ENCODE results near the gene IDI1. TPM values are rescaled to one million over a fixed set of nuclear protein-coding genes. Genes with fewer than 3 reads are reported as not detected.
A peak's percentile ranks its signal among the peaks of the same experiment; 100 is the strongest.

Gene IDI1
- total and polyA plus RNA-seq, 2 of the 13 experiments (the other 11 are each of a cell fraction or from before 2014, with no cell fraction given) = 44.4 to 145 TPM

- no peak for TF ChIP-seq FOXK2 (IDR thresholded peaks at IDR 0.05)
- TF ChIP-seq PAX8 (CRISPR knock-in tag; IDR thresholded peaks at IDR 0.05; ENCODE audit: borderline replicate concordance) = no peak
- TF ChIP-seq, protein P1, sequence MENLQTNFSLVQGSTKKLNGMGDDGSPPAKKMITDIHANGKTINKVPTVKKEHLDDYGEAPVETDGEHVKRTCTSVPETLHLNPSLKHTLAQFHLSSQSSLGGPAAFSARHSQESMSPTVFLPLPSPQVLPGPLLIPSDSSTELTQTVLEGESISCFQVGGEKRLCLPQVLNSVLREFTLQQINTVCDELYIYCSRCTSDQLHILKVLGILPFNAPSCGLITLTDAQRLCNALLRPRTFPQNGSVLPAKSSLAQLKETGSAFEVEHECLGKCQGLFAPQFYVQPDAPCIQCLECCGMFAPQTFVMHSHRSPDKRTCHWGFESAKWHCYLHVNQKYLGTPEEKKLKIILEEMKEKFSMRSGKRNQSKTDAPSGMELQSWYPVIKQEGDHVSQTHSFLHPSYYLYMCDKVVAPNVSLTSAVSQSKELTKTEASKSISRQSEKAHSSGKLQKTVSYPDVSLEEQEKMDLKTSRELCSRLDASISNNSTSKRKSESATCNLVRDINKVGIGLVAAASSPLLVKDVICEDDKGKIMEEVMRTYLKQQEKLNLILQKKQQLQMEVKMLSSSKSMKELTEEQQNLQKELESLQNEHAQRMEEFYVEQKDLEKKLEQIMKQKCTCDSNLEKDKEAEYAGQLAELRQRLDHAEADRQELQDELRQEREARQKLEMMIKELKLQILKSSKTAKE (CRISPR knock-in tag; IDR thresholded peaks at IDR 0.05; ENCODE audit: borderline replicate concordance) = no peak
- no peak; the same call in 1 of the 2 replicates for TF ChIP-seq FOXP4 (CRISPR knock-in tag; IDR thresholded peaks at IDR 0.05)
- 0 out of 2 replicates have a peak, but pooled peaks have one; percentile 3 for TF ChIP-seq ZNF234 (CRISPR knock-in tag; conservative IDR thresholded peaks at IDR 0.05)
- TF ChIP-seq ZNF761 (CRISPR knock-in tag; conservative IDR thresholded peaks at IDR 0.05) = no peak
- TF ChIP-seq ZNF772 (CRISPR knock-in tag; IDR thresholded peaks at IDR 0.05) = no peak
- no peak for TF ChIP-seq ZNF7 (CRISPR knock-in tag; IDR thresholded peaks at IDR 0.05)
- TF ChIP-seq, protein P2, sequence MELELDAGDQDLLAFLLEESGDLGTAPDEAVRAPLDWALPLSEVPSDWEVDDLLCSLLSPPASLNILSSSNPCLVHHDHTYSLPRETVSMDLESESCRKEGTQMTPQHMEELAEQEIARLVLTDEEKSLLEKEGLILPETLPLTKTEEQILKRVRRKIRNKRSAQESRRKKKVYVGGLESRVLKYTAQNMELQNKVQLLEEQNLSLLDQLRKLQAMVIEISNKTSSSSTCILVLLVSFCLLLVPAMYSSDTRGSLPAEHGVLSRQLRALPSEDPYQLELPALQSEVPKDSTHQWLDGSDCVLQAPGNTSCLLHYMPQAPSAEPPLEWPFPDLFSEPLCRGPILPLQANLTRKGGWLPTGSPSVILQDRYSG (CRISPR knock-in tag; IDR thresholded peaks at IDR 0.05) = peak; percentile 12; the same call in 1 of the 2 replicates
- TF ChIP-seq NAIF1 (CRISPR knock-in tag; IDR thresholded peaks at IDR 0.05; ENCODE audit: borderline replicate concordance) = no peak
- TF ChIP-seq ZBTB1 (CRISPR knock-in tag; IDR thresholded peaks at IDR 0.05; ENCODE audit: borderline replicate concordance) = no peak
- TF ChIP-seq, protein P3, sequence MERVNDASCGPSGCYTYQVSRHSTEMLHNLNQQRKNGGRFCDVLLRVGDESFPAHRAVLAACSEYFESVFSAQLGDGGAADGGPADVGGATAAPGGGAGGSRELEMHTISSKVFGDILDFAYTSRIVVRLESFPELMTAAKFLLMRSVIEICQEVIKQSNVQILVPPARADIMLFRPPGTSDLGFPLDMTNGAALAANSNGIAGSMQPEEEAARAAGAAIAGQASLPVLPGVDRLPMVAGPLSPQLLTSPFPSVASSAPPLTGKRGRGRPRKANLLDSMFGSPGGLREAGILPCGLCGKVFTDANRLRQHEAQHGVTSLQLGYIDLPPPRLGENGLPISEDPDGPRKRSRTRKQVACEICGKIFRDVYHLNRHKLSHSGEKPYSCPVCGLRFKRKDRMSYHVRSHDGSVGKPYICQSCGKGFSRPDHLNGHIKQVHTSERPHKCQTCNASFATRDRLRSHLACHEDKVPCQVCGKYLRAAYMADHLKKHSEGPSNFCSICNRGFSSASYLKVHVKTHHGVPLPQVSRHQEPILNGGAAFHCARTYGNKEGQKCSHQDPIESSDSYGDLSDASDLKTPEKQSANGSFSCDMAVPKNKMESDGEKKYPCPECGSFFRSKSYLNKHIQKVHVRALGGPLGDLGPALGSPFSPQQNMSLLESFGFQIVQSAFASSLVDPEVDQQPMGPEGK (CRISPR knock-in tag; IDR thresholded peaks at IDR 0.05) = no peak
- TF ChIP-seq, protein P4, sequence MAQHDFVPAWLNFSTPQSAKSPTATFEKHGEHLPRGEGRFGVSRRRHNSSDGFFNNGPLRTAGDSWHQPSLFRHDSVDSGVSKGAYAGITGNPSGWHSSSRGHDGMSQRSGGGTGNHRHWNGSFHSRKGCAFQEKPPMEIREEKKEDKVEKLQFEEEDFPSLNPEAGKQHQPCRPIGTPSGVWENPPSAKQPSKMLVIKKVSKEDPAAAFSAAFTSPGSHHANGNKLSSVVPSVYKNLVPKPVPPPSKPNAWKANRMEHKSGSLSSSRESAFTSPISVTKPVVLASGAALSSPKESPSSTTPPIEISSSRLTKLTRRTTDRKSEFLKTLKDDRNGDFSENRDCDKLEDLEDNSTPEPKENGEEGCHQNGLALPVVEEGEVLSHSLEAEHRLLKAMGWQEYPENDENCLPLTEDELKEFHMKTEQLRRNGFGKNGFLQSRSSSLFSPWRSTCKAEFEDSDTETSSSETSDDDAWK (CRISPR knock-in tag; IDR thresholded peaks at IDR 0.05) = no peak
- TF ChIP-seq ZSCAN12 (CRISPR knock-in tag; IDR thresholded peaks at IDR 0.05) = no peak
- TF ChIP-seq, protein P5, sequence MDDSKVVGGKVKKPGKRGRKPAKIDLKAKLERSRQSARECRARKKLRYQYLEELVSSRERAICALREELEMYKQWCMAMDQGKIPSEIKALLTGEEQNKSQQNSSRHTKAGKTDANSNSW (CRISPR knock-in tag; IDR thresholded peaks at IDR 0.05; ENCODE audit: borderline replicate concordance) = no peak
- 0 out of 2 replicates have a peak, but pooled peaks have one; percentile 4 for TF ChIP-seq ZNF792 (CRISPR knock-in tag; IDR thresholded peaks at IDR 0.05)
- TF ChIP-seq GABPB1 (CRISPR knock-in tag; IDR thresholded peaks at IDR 0.05) = no peak
- no peak for TF ChIP-seq ZNF549 (CRISPR knock-in tag; IDR thresholded peaks at IDR 0.05)
- no peak for TF ChIP-seq JUNB (CRISPR knock-in tag; IDR thresholded peaks at IDR 0.05; ENCODE audit: borderline replicate concordance)
- TF ChIP-seq ZBTB44 (CRISPR knock-in tag; IDR thresholded peaks at IDR 0.05) = no peak
Observed at GRCh38 chr10:1049425-1049958, 573 bp upstream of the IDI1 start (continued).
